ENCODE data around the gene ARHGAP44. TPM values are rescaled to one million over a fixed set of nuclear protein-coding genes. Genes with fewer than 3 reads are reported as not detected.

Gene ARHGAP44
- total and polyA plus RNA-seq, 2 of the 8 experiments (the other 6 are each of a cell fraction or from before 2014, with no cell fraction given), result 6.2 to 22.2 TPM

- no peak for TF ChIP-seq TEAD4 (IDR thresholded peaks at IDR 0.05; ENCODE audit: low read depth, low read length)
- TF ChIP-seq KDM5A (IDR thresholded peaks at IDR 0.05; ENCODE audit: low read length), result no peak
- no peak for TF ChIP-seq RFX5 (IDR thresholded peaks at IDR 0.05; ENCODE audit: borderline replicate concordance, low read depth, low read length)
- peak; percentile 33; the same call in 1 of the 2 replicates for TF ChIP-seq CREB1 (IDR thresholded peaks at IDR 0.05)
- TF ChIP-seq CBX8 (IDR thresholded peaks at IDR 0.05; ENCODE audit: borderline replicate concordance, low read depth, low read length), result no peak
- TF ChIP-seq TBP (IDR thresholded peaks at IDR 0.05; ENCODE audit: low read depth, low read length), result peak; percentile 76
- TF ChIP-seq HDAC6 (IDR thresholded peaks at IDR 0.05; ENCODE audit: low read depth, low read length), result no peak
- TF ChIP-seq POLR2AphosphoS5 (IDR thresholded peaks at IDR 0.05; ENCODE audit: low read depth, low read length), result peak; percentile 73
- no peak for TF ChIP-seq CTCF (IDR thresholded peaks at IDR 0.05; ENCODE audit: control extremely low read depth in 1 of 3, insufficient read depth in 1 of 3, low read depth in 1 of 3, low read length in 3 of 3)
- peak; percentile 82 for TF ChIP-seq KDM4A (IDR thresholded peaks at IDR 0.05; ENCODE audit: low read depth, low read length, severe bottlenecking)
- no peak; the same call in 1 of the 2 replicates for TF ChIP-seq RBBP5 (IDR thresholded peaks at IDR 0.05; ENCODE audit: borderline replicate concordance, low read depth, low read length)
- TF ChIP-seq TAF1 (IDR thresholded peaks at IDR 0.05; ENCODE audit: low read depth, low read length), result peak; percentile 95
- no peak for TF ChIP-seq EZH2 (IDR thresholded peaks at IDR 0.05; ENCODE audit: low read depth, low read length, severe bottlenecking)
These were observed 228.6 kb downstream of the ARHGAP44 start, which contains the start of gene ELAC2 (continued) for GRCh38 chr17:13017655-13018459.

All from H1 (cell line).